Activated T-cell treated with anti-CD3 and anti-CD28 coated beads for 4 hours (primary cell): ENCODE results near the gene SCYGR8.

Experiments used
- DNase-seq: peaks from one replicate; pipeline ENCODE4 v3.0.0-alpha.2; 2020

SCYGR8 gene

GRCh38 chr2:227765788-227766372 lies 20.2 kb downstream of the SCYGR8 start:
- no peak for DNase-seq

DNA sequence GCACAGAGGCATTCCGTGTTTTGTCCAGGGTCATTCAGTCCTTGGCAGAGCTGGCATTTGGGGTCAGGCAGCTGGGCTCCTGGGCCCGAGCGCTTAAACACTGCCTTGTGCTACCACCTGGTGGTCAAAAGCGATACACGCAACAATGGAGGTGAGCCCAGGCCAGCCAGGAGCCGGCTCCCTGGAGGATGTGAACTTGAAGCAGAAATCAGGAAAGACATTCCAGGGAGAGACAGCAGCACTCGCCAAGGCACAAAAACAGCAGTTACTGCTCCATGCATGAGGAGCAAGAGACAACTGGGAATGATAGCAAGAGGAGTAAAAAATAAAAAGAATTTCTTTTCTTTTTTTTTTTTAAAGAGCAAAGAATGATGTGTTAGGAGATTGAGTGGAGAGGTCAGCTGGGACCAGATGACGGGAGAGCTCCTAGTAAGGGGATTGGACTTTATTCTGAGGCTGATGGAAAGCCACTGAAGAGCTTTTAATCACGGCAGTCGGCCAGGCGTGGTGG lies 20.7 kb downstream of the SCYGR8 start:
- peak; percentile 42 for DNase-seq

GRCh38 chr2:227767830-227768229 lies 22.1 kb downstream of the SCYGR8 start:
- DNase-seq, result no peak

- DNase-seq, result no peak
These were observed 26.5 kb downstream of the SCYGR8 start for GRCh38 chr2:227772197-227772661.

DNA sequence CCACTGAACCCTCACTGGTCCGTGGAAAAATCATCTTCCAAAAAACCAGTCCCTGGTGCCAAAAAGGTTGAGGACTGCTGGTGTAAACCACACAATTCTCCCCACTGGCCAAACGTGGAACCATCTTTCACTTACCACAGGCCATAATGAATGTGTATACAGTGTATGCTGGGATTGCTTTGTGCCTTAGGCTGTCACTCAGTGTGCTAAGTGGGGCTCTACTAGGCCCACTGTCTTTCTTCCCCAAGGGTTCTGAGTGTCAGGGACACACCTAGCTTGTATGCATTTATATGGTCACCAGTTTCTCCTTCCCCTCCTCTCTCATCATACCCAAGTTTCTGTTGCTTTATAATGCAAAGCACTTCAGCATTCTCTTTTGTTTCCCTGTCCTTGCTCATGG lies 27.2 kb downstream of the SCYGR8 start:
- no peak for DNase-seq

DNA sequence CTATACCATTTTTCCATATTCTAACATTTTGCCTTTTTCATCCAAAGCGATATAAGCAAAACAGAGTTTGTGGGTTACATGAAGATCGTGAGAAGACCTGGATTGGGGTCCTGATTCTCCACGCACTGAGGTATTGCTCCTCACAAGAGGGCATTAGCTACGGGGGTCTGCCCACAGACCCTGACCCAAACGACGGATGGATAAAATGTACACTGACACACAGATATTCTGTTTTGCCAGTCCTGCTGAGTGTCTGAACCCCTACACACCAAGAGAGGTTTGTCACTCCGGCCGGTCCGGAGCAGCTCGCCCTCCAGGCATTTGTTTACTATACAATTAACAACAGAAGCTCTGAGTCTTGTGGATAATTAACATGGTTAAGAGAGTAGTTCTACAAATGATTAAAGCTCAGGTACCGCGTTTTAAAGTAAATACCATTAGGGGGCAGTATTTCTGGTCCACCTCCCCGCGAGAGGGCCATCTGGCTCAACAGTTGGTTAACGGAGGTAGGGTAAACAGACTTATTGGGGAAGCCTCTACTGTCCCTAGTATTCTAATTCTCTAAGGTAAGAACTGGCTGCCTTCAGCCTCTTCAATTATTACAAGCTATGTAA lies 28.4 kb downstream of the SCYGR8 start:
- no peak for DNase-seq

DNA sequence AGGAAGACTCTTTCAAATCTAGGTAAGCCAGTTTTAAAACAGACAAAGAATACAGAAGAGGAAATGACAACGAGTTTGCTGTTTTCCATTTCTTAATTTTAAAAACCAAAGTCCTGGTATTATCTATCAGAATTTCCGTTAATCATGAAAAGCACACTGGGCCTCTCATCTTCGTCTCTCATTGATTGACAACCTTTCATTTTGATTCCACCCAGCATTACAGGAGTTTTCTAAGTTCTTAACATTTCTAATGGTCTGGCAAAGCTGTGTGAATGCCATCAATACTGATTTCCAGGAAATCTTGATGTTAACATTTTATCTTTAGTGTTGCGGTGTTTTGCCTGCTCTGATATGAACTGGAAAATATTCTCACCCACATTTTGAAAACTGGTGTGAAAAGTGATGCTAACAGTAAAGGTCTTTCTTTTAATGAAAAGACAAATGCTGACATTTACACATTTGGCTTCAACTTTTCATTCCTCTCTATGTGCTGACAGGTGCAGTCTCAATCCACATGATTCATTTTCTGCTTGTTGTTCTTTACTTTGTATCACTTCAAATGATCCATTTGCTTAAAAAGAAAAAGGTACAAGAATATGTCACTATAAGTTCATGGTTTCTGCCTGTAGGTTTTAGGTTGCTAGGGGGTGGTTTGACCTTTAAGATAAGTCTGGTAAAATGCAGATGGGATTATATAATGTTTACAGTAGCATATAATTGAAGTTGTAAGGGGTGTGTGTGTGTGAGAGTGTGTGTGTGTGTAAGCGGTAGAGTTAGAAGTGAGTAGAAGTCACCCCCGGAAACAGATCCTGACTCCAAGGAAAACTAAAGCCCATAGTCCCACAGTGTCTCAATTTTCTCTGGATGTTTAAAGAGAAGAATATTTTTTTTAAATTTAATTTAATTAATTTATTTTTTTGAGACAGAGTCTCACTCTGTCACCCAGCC lies 29.5 kb downstream of the SCYGR8 start:
- no peak for DNase-seq

- no peak for DNase-seq
These were observed 35.4 kb downstream of the SCYGR8 start for GRCh38 chr2:227780981-227781615.

DNA sequence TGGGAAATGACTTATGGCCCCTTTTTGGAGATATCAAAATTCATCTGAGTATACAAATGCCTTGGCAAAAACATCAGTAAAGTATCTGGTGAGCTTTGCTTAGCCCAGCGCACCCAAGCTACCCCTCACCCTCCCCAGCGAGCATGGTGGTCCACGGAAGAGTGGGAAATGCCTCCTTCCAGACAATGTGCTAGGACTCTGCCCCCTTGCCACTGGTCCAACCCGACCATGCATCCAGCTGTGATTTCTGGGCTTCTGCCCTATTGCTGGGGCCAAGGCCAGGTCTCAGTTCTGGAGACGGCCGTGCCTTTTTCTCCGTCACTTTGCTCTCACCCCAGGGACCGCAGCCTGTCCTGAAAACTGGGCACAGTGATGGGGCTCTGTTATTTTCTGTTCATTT lies 36.1 kb downstream of the SCYGR8 start:
- no peak for DNase-seq

DNA sequence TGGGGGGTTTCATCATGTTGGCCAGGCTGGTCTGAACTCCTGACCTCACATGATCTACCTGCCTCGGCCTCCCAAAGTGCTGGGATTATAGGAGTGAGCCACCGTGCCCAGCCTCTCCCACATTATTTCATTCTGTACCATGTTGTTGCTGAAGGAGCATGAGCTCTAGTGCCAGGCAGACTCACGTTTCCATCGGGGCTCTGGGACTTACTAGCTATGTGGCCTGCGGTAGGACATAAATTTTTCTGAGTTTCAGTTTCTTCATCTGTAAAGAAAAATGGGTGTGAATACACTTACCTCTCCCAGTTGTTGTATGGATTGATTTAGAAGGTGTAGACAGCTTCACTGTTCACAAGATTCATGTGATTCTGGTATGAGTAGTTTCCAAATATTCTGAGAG lies 37.1 kb downstream of the SCYGR8 start:
- DNase-seq, result no peak

DNA sequence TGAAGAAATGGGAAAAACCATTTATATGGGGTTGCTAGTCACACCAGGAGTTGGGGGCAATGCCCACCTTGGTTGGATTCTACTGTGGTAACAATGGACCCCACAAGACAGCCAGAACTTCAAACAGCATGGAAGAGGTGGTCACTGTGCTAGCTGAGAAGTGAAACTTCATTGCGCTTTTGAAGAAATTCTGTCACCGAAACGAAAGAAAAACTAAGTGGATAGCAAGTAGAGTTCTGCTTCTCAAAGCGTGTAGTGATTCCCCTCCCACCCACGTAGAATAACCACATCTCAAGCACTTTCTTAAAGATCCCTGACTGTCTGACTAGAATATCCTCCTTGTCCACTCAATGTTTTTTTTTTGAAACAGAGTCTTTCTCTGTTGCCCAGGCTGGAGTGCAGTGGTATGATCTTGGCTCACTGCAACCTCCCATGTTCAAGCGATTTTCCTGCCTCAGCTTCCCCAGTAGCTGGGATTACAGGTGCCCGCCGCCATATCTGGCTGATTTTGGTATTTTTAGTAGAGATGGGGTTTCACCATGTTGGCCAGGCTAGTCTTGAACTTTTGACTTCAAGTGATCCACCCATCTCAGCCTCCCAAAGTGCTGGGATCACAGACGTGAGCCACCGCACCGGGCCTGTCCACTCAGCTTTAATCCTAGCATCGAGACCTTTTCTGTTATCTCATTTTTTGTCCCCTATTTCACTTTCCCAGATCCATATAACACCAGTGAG lies 37.9 kb downstream of the SCYGR8 start:
- no peak for DNase-seq

- DNase-seq, result no peak
These were observed 39.6 kb downstream of the SCYGR8 start for GRCh38 chr2:227785293-227785692.

- no peak for DNase-seq
These were observed 42.9 kb downstream of the SCYGR8 start for GRCh38 chr2:227788561-227789018.

GRCh38 chr2:227789803-227790202 lies 44.1 kb downstream of the SCYGR8 start:
- no peak for DNase-seq

GRCh38 chr2:227793148-227793712 lies 47.5 kb downstream of the SCYGR8 start:
- no peak for DNase-seq
